ENCODE results near the gene COA1.
"Not testable (repeated sequence)": the region's sequence is repeated elsewhere in the genome, so short reads cannot be mapped to it uniquely, and the experiment has no call there.

Gene COA1, protein sequence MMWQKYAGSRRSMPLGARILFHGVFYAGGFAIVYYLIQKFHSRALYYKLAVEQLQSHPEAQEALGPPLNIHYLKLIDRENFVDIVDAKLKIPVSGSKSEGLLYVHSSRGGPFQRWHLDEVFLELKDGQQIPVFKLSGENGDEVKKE

GRCh38 chr7:43729214-43729923 lies at the start of gene COA1:
TSS of gene COA1 (minus strand) at chr7:43729523. CDS start at chr7:43648614, 80,909 bp downstream.
- DNase-seq, result peak; percentile 77

DNA sequence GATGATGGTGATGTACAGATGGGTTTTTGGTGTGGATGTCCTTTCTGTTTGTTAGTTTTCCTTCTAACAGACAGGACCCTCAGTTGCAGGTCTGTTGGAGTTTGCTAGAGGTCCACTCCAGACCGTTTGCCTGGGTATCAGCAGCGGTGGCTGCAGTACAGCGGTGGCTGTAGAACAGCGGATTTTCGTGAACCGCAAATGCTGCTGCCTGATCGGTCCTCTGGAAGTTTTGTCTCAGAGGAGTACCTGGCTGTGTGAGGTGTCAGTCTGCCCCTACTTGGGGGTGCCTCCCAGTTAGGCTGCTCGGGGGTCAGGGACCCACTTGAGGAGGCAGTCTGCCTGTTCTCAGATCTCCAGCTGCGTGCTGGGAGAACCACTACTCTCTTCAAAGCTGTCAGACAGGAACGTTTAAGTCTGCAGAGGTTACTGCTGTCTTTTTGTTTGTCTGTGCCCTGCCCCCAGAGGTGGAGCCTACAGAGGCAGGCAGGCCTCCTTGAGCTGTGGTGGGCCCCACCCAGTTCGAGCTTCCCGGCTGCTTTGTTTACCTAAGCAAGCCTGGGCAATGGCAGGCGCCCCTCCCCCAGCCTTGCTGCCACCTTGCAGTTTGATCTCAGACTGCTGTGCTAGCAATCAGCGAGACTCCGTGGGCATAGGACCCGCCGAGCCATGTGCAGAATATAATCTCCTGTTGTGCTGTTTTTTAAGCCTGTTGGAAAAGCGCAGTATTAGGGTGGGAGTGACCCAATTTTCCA lies 49.1 kb upstream of the COA1 start:
- not testable (repeated sequence) for DNase-seq

DNA sequence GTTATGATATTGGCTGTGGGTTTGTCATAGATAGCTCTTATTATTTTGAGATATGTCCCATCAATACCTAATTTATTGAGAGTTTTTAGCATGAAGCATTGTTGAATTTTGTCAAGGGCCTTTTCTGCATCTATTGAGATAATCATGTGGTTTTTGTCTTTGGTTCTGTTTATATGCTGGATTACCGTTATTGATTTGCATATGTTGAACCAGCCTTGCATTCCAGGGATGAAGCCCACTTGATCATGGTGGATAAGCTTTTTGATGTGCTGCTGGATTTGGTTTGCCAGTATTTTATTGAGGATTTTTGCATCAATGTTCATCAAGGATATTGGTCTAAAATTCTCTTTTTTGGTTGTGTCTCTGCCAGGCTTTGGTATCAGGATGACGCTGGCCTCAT lies 45.9 kb upstream of the COA1 start:
- not testable (repeated sequence) for DNase-seq

DNA sequence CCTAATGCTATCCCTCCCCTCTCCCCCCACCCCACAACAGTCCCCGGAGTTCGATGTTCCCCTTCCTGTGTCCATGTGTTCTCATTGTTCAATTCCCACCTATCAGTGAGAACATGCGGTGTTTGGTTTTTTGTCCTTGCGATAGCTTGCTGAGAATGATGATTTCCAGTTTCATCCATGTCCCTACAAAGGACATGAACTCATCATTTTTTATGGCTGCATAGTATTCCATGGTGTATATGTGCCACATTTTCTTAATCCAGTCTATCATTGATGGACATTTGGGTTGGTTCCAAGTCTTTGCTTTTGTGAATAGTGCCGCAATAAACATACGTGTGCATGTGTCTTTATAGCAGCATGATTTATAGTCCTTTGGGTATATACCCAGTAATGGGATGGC lies 43.9 kb upstream of the COA1 start:
- DNase-seq, result not testable (repeated sequence)

- no peak for DNase-seq
These were observed 42.2 kb upstream of the COA1 start for GRCh38 chr7:43771573-43771972.

GRCh38 chr7:43771128-43771527 lies 41.8 kb upstream of the COA1 start:
- DNase-seq, result no peak

- no peak for DNase-seq
These were observed 40.6 kb upstream of the COA1 start for GRCh38 chr7:43769791-43770465.

GRCh38 chr7:43769281-43769680 lies 40.0 kb upstream of the COA1 start:
- no peak for DNase-seq

DNA sequence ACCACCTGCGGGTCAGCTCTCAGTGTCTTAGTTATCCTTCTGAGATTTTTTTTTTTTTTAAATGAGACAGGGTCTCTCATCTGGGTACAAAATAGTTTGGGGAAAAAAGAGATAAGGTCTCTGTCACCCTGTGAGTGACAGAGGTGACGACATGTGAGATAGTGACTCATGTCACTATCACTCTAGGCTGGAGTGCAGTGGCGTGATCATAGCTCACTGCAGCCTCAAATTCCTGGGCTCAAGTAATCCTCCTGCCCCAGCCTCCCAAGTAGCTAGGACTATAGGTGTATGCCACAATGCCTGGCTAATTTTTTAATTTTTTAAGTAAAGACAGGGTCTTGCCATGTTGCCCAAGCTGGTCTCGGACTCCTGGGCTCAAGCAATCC lies 39.6 kb upstream of the COA1 start:
- no peak for DNase-seq

DNA sequence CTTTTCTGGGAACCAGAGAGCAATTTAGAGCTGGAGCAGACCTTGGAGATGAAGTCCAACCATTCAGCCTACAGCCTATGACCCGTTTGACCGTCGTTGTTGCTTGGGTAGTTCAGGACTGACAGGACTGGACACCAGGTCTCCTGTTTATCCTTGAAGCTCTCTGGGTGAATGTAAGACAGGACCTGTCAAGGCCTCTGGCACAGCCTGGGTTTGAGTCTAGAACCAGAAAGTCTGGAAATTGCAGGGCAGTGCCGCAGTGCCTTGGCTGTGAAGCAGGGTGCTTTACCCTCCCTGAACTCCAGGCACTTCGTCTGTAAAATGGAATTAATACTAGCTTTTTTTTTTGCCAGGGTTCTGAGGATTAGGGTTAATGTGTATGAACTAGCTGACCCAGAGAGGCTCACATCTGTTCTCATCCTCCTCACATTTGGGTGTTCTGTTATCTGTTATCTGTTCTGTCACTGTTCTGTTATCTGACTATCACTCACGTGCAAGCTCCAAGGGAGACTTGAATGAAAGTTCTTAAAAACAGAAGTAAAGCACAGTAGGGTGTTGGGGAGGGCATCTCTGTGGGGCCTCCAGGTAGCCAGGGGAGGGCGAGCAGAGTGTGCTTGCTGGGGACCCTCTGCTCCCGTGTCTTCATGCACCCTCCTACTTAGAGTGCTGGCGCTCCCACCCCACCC lies 39.0 kb upstream of the COA1 start:
- DNase-seq, result no peak

- DNase-seq, result no peak
These were observed 38.0 kb upstream of the COA1 start for GRCh38 chr7:43767311-43767710.

DNA sequence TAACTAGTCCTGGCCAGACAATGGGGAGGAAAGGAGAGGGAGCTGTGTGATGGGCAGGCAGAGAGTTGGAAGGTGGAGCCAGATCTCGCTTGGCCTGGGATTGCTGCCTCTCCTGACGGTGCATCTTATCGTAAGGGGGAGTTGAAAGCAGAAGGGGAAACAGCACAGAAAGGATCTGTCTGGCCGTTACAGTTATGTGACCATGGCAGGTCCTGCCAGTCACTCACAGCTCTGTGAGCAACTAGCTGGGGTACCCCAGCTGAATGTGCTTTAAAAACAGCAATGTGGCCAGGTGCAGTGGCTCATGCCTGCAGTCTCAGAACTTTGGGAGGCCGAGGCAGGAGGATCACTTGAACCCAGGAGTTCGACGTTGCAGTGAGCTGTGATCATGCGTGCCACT lies 37.2 kb upstream of the COA1 start:
- no peak for DNase-seq

GRCh38 chr7:43764807-43765491 lies 35.6 kb upstream of the COA1 start:
- DNase-seq, result no peak

DNA sequence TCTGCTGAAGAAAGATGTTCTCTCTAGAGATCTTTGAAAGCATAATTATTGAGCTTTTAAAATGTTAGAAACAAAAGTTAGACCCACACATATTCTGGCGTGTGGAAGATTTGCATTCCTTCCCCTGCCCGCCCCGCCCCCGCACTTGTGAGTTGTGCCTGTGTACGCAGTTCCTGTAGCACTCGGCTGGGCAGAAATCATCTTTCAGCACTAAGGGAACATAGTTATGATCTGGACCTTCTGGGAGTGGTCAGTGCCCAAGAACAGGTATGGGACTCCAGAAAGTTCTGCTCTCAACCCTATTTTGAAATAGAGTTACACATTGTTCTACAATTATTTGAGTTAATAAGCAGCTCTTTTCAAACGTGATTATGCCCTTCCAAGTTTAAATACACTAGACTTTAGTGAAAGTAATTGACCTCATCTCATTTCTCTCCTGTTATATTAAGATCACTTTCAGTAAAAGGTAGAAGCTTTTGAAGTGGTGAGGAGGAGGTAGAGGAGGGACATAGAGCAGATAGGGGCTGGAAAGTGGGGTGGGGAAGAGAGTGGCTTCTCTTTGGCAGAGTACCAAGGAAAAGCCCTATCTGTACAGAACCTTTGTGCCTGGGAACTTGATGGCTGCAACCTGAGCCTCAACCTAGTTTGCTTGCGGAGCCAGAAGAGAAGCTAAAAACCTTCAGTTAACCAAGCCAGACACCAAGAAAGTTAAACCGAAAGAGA lies 34.9 kb upstream of the COA1 start:
- DNase-seq, result peak; percentile 16

DNA sequence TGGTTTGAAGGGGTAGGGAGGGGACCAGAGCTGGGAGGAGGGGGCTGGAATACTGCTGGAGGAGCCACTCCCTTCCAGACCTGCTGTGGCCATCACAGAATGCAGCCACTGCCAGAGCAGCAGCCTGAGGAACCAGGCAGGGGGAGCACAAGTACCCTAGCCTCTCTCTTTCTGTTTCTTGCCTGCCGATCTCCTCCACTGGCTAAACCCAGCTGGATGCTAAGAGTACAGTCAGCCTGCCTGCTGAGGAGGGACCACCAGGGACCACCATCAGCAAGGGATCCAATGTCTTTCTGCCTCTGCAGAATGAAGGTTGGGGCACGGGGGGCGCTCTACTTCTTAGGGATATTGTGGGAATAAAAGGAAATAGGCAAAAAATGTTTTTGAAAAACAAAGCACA lies 33.9 kb upstream of the COA1 start:
- DNase-seq, result no peak

DNA sequence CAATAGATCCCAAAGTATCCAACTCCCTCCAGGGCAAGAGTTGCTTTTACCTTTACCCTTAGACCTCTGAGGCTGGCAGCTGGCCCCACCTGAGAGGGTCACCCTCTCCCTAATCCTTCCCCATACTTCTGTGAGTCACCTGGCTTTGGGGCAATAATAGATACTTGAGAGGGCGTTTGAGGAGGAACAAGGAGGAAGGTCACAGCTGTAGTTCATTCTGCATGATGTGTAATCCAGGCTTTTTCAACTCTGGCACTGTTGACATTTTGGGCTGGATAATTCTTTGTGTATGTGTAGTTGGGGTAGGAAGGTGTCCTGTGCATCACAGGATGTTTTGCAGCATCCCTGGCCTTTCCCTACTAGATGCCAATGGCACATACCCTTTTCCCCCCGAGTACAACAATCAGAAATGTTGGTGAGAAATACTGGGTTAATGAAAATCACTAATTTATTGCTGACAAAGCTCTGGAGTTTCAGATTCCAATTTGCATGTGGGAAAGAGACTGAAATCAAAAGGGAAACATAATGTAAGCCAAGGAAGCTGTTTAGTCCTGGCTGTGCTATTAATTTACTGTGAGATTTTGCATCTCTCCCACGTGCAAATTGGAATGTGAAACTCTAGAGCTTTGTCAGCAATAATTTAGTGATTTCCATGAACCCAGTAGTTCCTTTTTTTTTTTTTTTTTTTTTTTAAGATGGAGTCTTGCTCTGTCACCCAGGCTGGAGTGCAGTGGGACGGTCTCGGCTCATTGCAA lies 32.8 kb upstream of the COA1 start:
- no peak for DNase-seq

GRCh38 chr7:43761382-43761781 lies 32.1 kb upstream of the COA1 start:
- DNase-seq, result no peak

- DNase-seq, result no peak
These were observed 31.5 kb upstream of the COA1 start for GRCh38 chr7:43760861-43761260.

DNA sequence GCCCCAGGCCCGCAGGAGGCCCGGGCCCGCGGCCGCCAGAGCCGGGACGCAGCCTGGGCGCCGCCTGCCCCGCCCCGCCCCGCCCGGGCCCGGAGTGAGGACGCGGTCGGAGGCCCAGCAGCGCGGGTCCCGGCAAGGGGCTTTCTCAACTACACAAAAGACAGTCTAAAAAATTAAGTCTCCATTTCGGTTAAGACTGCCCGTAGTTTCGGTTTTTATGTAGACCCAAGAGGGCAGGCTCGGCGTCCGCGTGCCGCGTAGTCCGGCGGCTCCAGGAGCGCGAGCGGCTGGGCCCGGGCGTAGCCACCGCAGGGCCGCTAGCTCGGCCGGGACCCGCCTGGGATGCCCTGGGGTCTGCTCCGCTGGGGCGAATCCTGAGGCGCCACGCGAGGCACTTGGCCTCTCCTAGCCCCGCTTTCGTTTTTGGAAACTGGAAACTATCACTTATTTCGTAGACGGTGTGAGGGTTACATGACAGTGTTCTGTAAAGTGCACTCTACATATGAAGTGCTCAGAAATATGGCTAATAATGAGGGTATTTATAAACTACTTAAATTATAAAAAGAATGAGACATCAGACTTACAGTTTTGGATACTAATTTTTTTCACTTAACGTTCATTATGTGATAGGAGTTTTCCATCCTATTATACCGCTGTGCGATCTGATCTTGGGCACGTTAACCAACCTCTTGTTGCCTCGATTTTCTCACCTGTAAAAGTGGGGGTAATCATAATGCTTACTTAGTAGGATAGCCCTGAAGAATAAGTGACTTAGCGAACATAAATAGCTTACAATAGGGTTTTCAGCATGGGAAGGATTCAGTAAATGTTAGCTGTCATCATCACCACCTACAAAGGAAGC lies 29.7 kb upstream of the COA1 start:
- DNase-seq, result peak; percentile 34

All from activated CD4-positive, alpha-beta T cell treated with anti-CD3 and anti-CD28 coated beads, Interleukin-2, amount 50 U/mL, for 1 hour (primary cell).